GM19438 (cell line): ENCODE measurements around the gene HAND2.

ENCODE experiments used
- ATAC-seq: cut with Tn5 transposase; IDR thresholded peaks from one replicate; pipeline ENCODE4 v1.9.1; 2021; ENCODE audit warnings: low read depth; ENCODE audit not compliant: unreplicated experiment

The HAND2 gene

DNA sequence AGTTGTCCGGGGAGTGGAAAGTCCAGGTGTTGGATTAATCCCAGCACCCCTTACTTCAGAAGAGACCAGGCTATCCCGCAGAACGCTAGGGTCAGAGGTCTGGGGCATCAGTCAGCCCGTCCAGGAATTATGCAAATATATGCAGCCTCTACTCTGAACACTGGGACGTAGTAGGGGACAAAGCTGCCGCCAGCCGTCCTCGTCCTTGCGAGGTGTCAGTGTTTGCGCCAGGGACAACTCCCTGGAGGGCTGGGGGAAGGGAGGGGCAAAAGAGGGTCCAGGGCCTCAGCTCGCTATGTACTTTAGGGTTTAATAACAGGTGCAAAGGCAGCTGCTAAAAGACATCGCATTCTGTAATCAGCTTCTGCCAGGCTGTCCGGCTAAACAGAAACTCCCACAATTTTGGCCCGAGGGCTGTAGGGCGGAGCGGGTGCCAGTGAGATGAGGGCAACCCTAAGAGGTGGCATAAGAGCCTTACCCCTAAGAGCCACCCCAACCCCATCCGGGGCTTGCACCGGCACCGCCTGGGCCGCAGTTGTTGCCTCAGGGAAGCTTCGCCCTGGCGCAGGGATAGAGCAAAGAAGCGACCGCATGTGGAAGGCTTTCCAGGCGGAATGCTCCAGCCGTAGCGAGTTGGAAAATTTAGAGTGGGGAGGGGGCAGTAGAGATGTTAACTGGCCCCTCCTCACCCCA lies 8.4 kb downstream of the HAND2 start:
- no peak for ATAC-seq

DNA sequence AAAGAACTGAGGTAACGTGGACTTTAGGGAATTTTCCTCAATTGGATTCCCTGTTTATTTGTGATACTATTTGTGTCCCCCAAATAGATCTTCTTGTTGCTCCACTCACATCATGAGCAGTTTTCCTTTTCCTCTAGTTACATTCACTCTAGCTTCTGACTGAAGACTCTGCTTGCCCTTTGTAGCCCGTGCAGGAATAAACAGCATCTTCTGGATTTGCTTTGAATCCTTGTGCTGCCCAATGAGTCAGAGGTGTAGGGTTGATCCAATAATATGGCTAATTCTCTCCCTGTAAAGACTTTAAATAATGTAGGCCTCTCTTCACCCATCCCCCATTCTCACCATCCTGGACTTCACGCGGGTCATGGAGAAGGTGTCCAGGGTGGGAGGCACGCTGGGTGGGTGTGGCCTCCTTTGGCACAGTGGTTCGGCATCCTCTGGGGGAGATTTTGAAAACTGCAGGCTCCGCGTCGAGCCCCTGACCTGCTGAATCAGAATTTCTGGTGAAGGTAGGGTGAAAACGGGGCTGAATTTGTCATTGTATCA lies 9.0 kb downstream of the HAND2 start:
- ATAC-seq, result no peak

DNA sequence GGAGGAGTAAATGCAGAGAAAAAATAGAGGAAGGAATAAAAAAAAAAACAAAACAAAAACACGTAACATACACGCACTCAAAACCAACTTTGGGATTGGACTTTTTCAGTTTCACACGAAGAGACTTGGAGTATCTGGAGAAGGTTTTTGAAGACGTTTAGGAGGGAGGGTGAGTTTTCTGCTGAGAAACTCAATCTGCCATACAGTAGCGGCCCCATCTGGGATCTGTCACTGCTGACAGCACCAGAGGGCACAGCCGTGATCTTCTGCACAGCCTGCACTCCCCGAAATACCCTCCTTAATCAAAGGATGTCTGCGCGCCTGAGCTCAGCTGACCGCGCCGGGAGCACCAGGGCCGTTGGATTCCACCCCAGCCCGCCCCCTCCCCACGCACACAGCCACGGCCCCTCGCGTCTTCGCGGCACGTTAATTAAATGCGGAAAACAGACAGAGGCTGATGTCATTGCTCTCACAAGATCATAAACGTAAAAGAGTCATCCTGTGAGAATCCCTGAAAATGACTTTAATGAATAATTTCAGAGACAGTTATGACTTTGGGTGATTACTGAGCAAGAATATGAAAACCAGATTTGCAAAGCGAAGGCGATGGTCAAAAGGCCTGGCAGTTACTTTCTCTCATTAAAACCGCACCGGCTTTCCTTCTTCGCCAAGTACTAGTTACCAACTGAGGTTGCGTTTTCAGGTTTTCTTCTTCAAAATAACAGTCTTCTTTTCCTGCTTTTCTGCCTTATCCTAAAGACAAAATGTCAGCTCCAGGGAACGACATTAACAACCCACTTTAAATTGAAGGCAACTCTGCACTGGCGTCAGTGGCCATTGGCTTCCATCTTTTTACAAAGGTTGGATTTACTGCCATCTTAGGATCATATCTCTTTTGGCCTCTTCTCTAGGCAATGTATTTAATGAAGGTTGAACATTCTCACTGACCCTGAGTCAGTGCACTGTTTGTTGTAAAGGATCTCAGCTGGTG lies 10.6 kb downstream of the HAND2 start:
- no peak for ATAC-seq

DNA sequence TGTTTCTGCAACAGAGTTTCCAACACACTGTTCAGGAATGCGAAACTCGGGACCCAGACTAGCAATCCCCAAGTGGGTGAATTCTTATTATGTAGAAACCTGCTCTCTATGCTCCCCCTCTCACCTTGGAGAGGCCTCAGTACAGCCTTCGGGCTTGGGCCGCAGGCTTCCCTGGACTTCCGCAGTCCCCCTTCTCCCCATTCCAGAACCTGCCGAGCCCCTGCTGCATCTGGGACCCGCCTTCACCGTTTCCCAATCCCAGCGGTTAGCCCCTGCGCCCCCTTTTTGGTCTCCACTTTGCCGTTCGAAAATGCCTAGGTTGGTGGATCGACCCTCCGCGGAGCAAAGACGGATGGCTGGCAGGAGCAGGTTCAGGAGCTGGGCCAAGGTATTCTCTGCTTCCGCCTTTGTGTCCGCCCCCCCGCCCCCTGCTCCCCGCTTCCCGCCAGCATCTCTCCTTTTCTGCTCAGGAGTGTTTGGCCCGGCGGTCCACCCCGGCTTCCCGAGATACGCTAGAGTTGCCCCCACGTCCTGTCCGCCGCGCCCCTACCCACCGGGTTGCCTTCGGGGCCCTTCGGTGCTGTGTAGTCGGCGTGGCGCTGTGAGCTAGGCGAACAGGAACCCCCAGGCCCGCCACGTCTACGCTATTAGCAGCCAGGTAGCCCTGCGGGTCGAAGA lies 11.5 kb downstream of the HAND2 start:
- no peak for ATAC-seq

DNA sequence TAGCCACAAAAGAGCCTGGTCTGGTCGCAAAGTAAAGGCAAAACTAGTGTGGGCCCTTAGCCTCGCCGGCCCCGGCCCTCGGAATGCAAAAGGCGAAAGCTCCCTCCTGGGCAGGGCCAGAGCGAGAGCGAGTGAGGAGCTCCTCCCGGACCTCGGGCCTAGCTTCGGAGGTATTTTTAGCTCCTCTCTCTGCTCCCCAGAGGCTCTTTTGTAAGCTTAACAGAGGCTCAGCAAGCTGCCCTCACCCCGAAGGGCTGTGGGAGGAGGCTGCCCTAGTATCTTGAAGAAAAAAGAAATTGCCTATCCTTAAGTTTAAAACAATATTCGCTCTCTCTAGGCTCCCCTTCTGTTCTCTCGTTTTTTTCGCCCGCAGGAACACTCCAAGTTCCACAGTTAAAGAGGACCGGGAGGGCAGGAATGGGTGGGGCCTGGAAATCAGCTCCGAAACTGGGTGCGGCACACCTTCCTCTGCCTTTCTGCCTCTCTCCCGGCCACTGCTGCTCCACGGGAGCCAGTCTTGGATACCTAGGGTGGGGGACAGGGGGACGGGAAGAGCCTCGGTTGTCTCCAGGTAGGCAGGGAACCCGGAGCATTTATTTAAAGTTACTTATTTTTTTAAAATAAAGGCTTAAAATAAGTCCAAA lies 12.1 kb downstream of the HAND2 start:
- ATAC-seq, result no peak

DNA sequence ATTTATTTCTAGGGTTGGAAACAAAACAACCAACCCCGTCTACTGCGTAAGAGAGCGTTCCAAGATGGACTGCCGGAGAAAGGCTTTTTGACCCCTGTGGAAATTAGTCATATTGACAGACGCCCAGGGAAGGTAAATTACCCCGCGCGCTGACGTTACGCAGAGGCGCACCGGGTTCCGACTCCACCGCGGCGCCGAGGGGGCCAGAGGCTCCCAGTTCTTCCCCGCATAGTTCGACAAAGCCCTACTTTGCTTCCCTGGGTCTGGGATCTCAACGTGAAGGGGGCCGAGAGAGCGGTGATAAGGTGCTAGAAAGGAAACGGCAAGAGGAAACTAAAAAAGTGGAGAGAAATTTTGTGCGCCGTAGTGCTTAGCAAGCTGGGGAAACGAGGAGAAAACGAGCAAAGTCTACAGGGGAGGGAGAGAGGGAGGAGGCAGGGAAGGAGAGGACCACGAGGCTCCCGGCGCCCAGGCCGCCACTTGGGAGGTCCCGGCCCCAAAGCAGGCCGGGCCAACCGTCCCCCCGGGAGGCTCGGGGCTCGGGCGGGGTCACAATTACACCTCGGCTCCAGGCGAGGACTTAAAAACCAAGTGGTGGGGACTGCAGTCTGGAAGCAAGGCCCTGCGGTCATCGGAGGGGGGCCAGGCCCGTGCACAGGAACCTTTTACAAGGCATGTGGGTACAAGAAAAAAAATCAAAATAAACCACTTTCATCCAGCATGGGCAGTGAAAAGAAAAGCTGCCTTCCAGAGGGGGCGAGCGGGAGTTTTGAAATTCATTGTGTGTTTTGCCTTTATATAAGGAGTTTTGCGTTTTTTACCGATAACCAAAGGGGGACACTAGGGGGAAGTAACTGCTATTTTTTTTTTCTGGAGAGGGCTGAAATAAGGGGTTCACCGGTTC lies 13.2 kb downstream of the HAND2 start:
- no peak for ATAC-seq

DNA sequence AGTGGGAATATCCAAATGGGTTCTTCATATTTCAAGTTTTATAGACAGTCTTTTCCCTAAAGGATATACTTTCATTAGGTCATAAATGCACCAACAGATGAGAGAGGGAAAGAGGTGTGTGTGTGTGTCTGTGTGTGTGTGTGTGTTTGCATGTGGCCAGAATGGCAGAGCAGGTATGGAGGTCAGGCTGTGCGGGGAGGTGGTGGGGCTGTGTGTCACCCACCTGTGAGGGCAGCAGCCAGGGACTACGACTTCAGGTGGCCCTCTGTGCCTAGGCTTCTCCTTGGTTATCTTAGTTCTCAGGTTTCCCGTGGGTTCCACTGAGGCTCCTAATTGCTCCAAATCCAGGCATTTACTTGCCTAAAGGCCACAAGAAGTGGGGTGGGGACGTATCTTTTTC lies 14.6 kb downstream of the HAND2 start:
- ATAC-seq, result no peak

DNA sequence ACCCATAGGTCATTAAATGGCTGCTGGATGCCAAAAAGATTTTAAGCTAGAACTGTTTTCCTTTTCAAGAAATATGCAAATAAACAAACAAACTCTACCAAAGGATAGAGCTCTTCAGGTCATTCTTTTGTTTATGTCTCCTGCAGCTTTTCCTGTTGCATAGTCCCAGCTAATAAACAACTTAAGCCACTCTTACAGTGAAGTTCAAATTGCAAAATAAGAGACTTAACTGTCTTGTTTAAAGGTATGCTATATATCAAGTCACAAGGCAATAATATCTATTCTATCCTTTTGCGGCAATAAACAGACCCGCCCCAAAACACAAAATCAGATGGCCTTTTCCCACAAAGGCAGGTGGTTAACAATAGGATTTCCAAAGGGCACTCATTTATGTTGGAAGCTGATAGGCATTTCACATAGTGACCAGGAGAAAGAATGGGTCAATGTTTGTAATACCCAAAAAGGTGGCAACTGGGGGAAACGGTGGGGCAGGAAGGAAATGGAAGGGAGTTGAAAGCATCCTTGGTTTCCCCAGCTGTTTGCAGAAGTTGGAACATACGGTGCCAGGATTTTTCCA lies 15.3 kb downstream of the HAND2 start:
- no peak for ATAC-seq

DNA sequence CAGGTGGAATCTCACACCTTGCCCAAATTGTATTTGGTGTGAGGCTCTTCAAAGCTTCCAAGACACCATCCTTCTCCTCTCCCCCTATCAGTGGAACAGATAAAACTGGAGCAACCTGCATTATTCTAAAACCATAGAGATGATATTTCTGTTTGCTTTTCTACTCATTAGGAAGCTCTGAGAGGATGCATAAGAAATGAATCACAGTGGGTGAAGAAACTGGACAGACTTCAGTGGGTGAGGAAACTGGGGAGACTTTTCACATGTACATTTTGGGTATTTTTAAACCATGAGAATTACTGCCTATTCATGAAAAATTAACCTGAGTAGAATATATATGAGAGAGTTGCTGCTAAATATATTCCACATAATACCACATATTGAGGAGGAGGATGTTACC lies 16.4 kb downstream of the HAND2 start:
- no peak for ATAC-seq

DNA sequence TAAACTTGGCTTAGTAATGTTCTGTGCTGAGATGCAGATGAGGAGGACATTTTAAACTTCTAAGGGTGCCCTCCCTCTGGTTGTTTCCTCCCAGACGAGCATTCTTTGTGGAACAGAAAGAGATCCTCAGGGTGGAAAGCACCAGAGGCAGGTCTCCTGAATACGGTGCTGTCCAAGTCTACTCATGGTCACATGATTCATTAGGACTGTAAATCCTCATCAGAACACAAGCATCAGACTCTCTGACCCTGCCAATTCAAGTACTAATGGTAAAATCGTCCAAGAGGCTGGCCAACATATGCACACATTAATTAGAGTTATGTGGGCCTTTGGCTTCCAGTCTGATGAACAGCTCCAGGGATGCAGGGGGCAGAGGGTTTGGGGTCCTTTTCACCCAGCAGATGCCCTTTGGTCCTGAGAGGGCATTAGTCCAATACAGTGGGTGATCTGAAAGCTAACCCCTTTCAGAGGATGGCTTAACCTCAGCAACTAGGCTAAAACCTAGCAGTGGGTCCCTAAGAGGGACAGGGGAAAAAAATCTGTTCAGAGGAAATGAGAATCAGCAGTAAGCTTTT lies 18.2 kb downstream of the HAND2 start:
- ATAC-seq, result no peak

DNA sequence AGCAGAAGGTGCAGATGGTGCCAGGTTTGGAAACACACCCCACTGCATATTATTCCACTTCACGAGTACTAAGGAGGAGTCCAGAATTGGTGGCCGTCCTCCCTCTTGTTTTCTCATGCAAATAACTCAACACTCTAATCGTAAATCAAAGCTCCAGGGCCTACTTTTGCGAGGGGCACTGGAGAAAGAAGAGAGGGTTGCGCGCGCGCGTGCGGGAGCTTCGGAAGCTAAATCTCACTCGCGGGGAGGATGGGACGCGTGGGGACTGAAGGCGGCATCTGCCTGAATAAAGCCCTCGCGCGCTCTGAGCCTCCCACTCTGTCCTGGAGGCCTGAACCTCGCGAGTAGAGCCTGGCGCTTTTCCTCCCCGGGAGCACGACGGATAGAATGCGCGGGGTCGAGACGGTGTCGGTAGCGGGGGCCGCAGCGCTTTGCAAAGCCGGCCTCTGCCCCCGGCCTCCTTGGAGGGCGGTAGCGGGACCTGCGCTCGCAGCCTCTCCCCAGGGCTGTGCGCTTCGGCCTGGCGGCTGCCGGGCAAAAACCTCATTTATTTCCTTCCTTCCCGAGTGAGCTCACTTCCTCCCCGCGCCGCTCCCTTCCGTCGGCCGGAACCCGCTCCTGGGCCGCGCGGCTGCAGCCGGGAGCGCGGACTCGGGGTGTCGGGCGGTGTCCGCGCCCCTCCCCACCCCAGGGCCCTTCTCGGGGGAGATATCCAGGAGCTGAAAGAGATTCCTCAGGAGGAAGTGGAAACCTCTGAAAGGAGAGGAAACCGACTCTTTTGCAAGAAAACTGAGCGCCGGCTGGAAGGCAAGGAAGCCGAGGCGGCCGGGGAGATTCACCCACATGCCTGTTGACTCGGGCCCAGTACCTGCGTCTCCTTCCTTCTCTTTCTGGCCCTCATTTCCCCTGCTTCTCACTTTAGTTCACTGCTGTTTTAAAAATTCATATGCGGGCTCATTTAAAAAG lies 20.7 kb downstream of the HAND2 start:
- ATAC-seq, result peak; percentile 40

DNA sequence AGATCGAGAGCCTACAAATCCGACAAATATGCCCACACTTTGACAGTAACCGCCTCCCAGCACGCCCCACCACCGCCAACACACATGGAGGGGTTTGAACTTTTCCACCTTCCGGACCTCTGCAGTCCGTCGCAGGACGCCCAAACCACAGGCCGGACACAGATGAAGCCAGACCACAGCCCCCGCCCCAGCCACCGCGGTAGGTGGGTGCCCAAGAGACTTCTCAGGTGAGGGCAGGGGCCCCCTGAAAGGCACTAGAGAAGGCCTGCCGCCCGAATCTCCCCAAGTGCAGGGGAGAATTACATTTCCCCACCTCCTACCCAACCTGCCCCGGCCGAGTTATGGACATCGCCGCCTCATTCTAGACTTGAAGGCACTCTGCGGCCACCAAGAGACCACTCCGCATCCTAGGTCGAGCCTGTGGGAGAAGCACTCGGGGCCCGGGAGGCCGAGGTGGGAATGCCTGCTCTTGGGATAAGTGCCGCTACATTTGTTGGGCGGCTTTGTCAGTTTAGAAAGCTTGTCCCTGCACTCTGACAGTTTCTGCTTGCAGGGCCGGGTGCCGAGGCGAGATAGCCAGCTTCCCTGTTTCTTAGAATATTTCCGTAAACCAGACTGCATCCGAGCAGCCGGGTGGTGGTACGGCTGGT lies 21.5 kb downstream of the HAND2 start:
- no peak for ATAC-seq

DNA sequence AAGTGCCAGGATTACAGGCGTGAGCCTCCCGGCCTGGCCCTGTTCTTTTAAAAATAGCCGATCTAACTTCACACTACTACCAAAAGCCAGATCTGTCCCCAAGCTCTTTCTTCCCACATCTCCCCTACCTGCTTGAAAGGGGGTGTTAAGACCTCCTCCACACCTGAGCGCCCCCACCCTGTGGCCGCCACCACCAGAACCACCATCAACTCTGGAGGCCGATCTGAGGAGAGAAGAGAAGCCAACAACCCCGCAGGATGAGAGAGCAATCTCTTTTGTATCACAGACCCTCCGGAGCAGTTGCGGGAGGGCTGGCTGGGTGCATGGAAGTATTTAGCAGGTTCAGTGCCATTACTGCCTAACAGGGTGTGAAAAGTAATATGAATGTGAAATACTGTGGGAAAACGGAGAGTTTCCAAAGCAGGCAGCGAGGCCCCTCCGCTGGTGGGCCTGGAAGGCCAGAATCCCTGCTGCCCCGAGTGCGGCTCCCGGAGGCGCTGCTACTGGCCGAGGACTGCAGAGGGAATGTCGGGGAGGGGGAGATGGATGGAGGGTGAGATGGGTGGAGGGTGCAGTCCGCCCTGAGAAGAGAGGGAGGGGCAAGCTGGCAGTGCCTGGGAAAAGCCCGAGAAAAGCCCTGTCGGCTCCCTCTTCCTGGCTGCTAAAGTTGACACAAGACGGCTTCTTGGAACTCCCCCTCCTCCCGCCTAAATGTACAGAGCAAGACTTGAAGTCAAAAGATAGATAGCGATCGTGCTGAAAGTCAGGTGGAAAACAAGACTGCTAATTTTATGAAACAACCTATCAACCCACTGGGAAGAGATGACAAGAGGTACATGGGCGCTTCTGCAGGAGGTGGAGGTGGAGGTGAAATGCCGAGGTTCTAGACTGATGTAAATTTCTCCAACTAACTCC lies 22.3 kb downstream of the HAND2 start:
- no peak for ATAC-seq

DNA sequence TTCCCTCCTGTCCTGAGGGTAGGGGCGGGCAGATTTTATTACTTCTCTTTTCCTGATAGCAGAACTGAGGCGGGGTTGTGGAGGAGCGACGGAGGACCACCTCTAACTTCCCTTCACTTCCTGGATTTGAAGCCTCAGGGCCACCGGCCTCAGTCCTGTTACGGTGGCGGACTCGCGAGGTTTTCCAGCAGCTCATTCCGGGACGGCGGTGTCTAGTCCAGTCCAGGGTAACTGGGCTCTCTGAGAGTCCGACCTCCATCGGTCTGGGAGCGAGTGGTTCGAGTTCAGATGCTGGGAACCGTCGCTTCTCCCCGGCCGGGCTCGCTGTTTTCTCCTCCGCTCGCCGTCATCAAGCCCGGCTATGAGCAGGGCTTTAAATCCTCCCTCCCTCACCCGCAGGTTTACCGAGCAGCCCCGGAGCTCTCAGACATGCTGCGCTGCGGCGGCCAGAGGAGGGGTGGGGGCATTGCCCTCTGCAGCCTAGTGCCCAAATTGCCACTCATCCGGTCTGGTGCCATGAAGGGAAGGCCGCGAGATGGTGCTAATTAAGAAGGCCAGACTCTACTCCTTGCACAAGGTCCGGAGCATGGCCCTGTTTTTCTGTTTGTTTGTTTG lies 23.3 kb downstream of the HAND2 start:
- ATAC-seq, result peak; percentile 5

DNA sequence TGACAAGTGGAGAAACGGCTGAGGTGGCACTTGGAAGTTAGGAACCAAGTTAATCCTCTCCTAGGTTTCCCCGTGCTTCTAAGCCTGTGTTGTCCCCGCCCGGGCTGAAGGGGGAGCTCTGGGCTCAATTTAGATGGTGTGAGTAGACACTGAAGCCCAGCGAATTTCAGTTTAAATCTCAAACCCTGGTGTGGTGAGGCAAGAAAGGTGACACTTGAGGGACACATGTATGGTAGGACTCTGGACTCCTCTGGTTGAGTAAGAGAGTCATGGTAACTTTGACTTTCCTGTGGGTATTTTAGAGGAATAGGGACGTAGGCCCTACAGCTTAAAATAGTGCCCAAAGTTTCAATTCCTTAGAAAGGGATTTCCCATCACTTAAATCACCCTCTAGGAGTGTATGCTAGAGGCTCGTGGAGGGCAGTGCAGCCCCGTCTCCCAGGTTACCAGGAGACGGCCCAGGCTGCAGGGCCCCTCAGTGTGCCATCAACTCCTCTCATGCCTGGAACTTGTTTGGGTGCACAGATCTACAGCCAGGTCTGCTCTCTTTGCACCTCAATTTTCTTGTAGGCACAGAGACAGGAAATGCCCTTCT lies 24.0 kb downstream of the HAND2 start:
- peak; percentile 71 for ATAC-seq
